ENCODE results near the gene MAP3K5. TPM values are rescaled to one million over a fixed set of nuclear protein-coding genes. Genes with fewer than 3 reads are reported as not detected.

Gene MAP3K5
- polyA plus RNA-seq, 1 experiment, result 2.5 TPM

DNA sequence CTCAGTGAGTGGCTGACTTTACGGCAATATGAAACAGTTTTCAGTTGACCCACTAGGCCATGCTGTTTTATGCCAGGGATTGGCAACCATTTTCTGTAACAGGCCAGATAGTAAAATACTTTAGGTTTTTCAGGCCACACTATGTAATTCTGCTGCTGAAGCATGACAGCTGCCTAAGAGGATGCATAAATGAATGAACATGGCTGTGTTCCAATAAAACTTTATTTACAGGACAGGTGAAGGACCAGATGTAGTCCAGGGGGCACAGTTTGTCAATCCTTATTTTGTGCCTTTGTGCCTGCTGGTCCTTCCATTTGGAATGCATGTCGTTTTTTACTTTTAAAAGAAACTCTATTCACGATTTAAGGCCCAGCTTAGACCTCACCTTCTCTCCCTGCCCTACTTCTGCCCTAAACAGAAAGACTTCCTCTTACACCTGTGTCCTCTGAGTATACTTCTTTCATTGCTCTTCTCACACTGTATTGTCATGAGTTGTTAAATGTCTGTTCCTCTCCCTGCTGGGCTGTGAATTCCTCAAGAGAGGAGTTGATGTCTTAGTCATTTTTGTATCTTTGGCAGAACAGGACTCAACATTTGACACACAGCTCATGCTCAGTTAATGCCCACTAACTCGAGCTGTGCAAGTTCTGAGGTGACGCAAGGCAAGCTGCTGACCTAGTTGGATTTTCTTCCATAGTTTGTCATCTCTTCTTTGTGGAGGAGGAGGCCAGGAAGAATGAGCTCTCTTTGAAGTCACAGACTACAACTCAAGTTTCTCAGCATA lies 152.0 kb downstream of the MAP3K5 start:
- TF ChIP-seq CTCF (IDR thresholded peaks at IDR 0.05; ENCODE audit: insufficient read depth, low read depth, low read length), result no peak
- ChIA-PET CTCF (interaction anchor here (1.0 to 10.4 kb wide), 3 partner anchors 10 to 149 kb away, joined by 5 to 235 read pairs (median 7); partner anchors contain the start of gene MAP3K5), POLR2A (no interaction called here)
- DNase-seq (ENCODE audit: low read depth), result no peak
- Histone ChIP-seq H3K36me3 (ENCODE audit: control insufficient read depth, insufficient read depth, low read length) (peaks cover 3% of the 10 kb centered on the region; the same call in 1 of the 2 replicates), H3K4me3 (ENCODE audit: low read depth, low read length) (no peak overlapping the region), H3K27me3 (ENCODE audit: control insufficient read depth, insufficient read depth, low read length) (no peaks in the 10 kb centered on the region)

- POLR2A ChIA-PET, result no interaction called here
- CTCF ChIA-PET, result interaction anchor here (1.0 to 10.4 kb wide), 2 partner anchors 9 to 150 kb away, joined by 5 to 235 read pairs; partner anchors contain the start of gene MAP3K5
- H3K27me3 ChIP-seq (ENCODE audit: control insufficient read depth, insufficient read depth, low read length), result no peaks in the 10 kb centered on the region
- peaks cover 3% of the 10 kb centered on the region; the same call in 1 of the 2 replicates for H3K36me3 ChIP-seq (ENCODE audit: control insufficient read depth, insufficient read depth, low read length)
- H3K4me3 ChIP-seq (ENCODE audit: low read depth, low read length), result no peak overlapping the region
- no peak for TF ChIP-seq CTCF (IDR thresholded peaks at IDR 0.05; ENCODE audit: insufficient read depth, low read depth, low read length)
- no peak for DNase-seq (ENCODE audit: low read depth)
Observed at GRCh38 chr6:136639702-136640101, 152.6 kb downstream of the MAP3K5 start.

GRCh38 chr6:136635615-136636014 lies 156.7 kb downstream of the MAP3K5 start:
- ChIA-PET CTCF (interaction anchor here (1.3 to 7.2 kb wide), 4 partner anchors 9 to 157 kb away, joined by 3 to 44 read pairs (median 4); partner anchors contain the start of genes MAP3K5 and MAP7), POLR2A (no interaction called here)
- TF ChIP-seq CTCF (IDR thresholded peaks at IDR 0.05; ENCODE audit: insufficient read depth, low read depth, low read length), result no peak
- peaks cover 3% of the 10 kb centered on the region; the same call in 1 of the 2 replicates for H3K36me3 ChIP-seq (ENCODE audit: control insufficient read depth, insufficient read depth, low read length)
- DNase-seq (ENCODE audit: low read depth), result no peak
- no peaks in the 10 kb centered on the region for H3K27me3 ChIP-seq (ENCODE audit: control insufficient read depth, insufficient read depth, low read length)
- no peak overlapping the region for H3K4me3 ChIP-seq (ENCODE audit: low read depth, low read length)

- ChIA-PET CTCF (interaction anchor here (7.2 kb wide), 1 partner anchor 12 kb away, joined by 44 read pairs; no protein-coding TSS in a partner anchor), POLR2A (no interaction called here)
- no peak for TF ChIP-seq CTCF (IDR thresholded peaks at IDR 0.05; ENCODE audit: insufficient read depth, low read depth, low read length)
- H3K27me3 ChIP-seq (ENCODE audit: control insufficient read depth, insufficient read depth, low read length), result no peaks in the 10 kb centered on the region
- H3K36me3 ChIP-seq (ENCODE audit: control insufficient read depth, insufficient read depth, low read length), result peaks cover 3% of the 10 kb centered on the region; the same call in 1 of the 2 replicates
- DNase-seq (ENCODE audit: low read depth), result no peak
- H3K4me3 ChIP-seq (ENCODE audit: low read depth, low read length), result no peak overlapping the region
Observed at GRCh38 chr6:136633355-136633754, 158.9 kb downstream of the MAP3K5 start.

DNA sequence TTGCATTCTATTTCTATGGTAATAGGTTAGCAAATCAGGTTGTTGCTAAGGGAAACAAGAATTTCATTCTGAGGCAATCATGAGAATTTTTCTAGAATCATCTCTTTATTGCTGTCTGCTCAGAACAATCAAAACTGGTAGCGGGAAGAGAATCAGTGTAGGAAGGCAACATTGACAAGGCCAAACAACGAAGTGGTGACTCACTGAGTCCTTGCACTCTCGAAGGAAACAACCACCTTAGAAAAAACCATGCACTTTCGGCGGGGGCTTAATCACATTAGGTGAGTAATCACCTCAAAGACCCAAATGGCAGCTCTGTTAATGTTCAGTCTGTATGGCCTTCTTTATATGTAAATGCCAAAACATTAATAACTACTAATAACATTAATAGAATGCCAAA lies 163.3 kb downstream of the MAP3K5 start:
- POLR2A ChIA-PET, result no interaction called here
- Histone ChIP-seq H3K36me3 (ENCODE audit: control insufficient read depth, insufficient read depth, low read length) (no peaks in the 10 kb centered on the region), H3K27me3 (ENCODE audit: control insufficient read depth, insufficient read depth, low read length) (no peaks in the 10 kb centered on the region), H3K4me3 (ENCODE audit: low read depth, low read length) (no peak overlapping the region)
- no peak for TF ChIP-seq CTCF (IDR thresholded peaks at IDR 0.05; ENCODE audit: insufficient read depth, low read depth, low read length)
- DNase-seq (ENCODE audit: low read depth), result no peak
- CTCF ChIA-PET, result no interaction called here
